GM19467 (cell line): ENCODE measurements around the gene NT5DC3.
"Not testable (repeated sequence)": the region's sequence is repeated elsewhere in the genome, so short reads cannot be mapped to it uniquely, and the experiment has no call there.

ENCODE experiments used
- ATAC-seq: cut with Tn5 transposase; IDR thresholded peaks from one replicate; pipeline ENCODE4 v1.9.1; 2021; ENCODE audit warnings: mild to moderate bottlenecking, moderate library complexity; ENCODE audit not compliant: unreplicated experiment

Gene NT5DC3

GRCh38 chr12:103855896-103856657 lies 15.0 kb upstream of the NT5DC3 start:
- no peak for ATAC-seq

GRCh38 chr12:103855036-103855712 lies 14.1 kb upstream of the NT5DC3 start:
- ATAC-seq, result no peak

DNA sequence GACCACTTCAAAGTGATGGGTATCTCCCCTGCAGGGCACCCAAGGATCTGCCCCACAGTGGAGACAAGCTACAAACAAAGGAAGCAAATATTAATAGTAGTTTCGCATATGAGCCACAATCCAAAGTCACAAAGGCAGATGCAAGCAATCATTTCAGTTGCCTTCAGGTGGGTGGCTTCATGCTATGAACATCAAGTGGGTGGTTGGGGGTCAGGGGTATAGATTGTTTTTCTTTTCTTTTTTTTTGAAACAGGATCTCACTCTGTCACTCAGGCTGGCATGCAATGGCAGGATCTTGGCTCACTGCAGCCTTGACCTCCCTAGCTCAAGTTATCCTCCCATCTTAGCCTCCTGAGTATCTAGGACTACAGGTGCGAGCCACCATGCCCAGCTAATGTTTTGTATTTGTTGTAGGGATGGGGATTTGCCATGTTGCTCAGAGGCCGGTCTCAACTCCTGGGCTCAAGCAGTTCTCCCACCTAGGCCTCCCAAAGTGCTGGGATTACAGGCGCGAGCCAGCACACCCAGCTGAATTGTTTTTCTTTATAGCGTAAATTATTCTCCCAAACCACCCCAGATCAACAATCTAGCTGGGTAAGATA lies 13.4 kb upstream of the NT5DC3 start:
- ATAC-seq, result no peak

GRCh38 chr12:103852498-103852997 lies 11.5 kb upstream of the NT5DC3 start:
- no peak for ATAC-seq

DNA sequence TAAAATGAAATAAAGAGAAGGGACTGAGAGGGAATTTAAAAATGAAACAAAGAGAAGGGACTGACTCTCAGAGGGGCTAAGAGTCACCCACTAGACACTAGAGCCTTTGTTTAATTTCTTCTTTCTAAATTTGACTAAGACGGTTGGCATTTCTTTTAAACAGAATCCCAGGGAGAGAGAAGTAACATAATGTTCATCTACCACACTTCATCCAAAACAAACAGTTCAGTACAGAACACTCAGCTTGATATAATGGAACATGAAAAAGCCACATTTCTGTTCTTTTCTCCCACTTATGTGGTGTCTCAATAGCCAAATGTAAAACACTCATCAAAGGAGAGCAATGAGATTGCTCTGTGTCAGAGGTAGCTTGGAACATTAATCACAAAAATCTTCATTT lies 10.1 kb upstream of the NT5DC3 start:
- no peak for ATAC-seq

- ATAC-seq, result no peak
Observed at GRCh38 chr12:103850429-103850828, 9.4 kb upstream of the NT5DC3 start.

GRCh38 chr12:103848917-103849491 lies 8.0 kb upstream of the NT5DC3 start:
- ATAC-seq, result no peak

GRCh38 chr12:103848143-103848542 lies 7.1 kb upstream of the NT5DC3 start:
- ATAC-seq, result no peak

DNA sequence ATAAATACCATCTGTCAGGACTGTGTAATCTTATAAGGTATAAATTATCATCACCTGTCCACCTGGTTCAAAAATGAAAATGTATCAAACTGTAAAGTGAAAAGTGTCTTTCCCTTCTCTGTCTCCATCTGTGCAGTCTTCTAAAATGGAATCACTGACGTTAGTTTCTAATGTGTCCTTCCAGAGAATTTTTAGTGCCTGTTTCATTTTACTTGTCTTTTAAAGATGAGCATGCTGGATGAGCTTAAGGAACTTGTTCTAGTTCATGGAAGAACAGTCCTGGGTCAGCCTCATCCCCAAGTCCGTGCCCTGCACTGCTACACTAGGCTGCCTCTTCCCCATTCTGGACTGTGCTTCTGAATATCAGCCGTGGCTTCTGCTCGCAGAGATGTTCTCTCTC lies 5.4 kb upstream of the NT5DC3 start:
- ATAC-seq, result no peak

GRCh38 chr12:103844305-103844704 lies 3.3 kb upstream of the NT5DC3 start:
- no peak for ATAC-seq

DNA sequence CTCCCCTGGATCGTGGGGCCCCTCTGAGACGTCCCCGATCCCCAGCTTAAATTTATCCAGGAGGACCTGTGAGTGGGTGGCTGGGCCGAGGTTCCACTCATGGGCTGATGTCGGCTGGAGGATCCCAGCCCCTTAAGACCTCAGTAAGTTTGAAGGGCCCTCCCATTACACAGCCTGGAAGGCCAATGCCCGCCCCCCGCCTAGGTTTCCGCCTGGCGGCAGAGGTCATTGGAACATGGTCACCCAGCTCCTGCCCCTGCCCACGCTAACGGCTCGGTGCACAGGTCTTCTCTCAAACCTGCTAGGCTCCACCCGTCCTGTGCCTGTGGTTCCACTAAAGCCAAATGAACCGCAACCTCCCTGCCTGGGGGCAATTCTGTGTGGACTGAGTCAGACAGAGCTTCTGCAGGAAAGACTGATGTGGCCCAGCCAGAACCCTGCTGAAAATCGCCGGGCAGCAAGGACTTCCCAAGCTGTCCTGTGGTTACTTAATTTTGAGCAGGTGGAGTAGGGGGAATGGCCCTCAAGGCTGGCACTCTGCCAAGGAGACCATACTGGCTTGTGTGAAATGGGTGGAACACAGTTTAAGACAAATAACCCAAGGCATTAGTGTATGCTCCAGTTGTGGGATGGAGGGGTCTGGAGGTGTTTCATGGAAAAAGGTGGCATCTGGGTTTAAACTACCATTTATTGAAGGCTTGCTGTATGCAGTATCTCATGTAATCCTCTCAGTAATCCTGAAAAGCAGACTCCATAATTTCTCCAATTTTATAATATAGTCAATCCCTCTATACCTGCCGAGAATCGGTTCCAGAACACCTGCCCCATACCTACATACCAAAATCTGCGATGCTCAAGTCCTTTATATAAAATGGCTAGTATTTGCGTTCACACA lies 903 bp upstream of the NT5DC3 start:
- peak; percentile 3 for ATAC-seq

GRCh38 chr12:103840462-103840875 lies 565 bp downstream of the NT5DC3 start:
- ATAC-seq, result peak; percentile 17

GRCh38 chr12:103839609-103840461 lies 1.2 kb downstream of the NT5DC3 start:
- no peak for ATAC-seq

DNA sequence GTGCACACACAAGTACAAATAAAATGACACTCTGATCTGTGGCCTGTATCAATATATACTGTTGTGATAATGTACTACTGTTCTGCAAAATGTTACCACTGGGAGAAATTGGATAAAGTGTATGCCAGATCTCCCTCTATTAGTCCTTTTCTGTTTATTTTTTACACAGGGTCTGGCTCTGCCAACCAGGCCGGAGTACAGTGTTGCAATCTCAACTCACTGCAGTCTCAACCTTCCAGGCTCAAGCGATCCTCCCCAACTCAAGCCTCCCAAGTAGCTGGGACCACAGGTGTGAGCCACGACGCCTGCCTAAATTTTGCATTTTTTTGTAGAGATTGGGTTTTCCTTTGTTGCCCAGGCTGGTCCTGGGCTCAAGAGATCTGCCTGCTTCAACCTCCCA lies 1.9 kb downstream of the NT5DC3 start:
- no peak for ATAC-seq

DNA sequence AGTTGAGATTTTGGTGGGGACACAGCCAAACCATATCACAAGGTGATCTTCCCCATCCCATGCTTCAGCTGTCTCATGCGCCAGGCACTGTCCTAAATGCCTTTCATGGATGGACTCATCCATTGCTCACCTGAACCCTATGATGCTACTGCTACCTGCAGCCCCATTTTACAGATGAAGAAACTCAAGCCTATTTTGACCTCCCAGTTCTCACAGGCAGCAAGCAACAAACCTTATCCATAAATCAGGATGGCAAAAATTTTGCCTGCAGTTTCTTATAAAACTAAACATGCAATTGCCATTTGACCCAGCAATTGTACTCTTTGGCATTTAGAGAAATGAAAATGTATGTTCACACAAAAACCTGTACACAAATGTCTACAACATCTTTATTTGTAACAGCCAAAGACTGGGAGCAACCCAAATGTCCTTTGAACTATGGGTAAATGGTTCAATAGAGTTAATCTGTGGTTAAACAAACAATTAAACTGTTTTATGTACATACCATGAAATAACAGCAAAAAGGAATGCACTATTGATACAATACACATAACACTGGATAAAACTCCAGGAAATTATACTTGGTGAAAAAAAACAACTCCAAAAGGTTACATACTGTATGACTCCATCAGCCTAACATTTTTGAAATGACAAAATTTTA lies 2.6 kb downstream of the NT5DC3 start:
- no peak for ATAC-seq

DNA sequence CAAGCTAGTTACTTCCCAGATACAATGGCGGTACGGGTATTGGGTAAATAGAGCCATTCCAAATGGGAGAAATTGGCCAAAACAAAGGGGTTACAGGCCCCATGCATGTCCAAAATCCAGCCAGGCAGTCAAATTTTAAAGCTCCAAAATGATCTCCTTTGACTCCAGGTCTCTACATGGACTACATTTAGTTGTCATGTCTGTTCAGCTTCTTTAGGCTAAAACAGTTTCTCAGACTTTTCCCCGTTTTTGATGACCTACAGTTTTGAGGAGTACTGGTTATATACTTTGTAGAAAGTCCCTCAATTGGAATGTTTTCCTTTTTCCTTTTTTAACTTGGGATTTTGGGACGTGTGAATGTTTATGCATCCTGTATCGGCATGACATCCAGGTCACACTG lies 4.7 kb downstream of the NT5DC3 start:
- no peak for ATAC-seq

- not testable (repeated sequence) for ATAC-seq
Observed at GRCh38 chr12:103835747-103836335, 5.2 kb downstream of the NT5DC3 start.

DNA sequence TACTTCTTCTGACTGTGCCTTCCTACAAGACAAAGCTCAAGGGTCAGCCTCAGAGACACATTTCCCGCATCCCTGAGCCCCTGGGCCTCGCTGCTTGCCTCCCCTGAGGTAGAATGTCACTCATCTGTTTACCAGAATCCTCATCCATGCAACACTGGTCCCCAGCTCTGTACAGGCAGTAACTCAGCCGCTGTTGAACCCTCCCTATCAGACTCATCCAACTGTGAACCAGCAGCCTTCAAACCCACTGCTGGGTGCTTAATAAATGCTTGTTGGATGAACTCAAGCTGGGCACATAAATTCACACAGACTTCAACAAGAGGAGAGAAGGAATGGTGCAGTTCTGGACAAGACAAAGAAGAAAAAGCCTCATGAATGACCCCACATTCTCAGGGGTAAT lies 6.1 kb downstream of the NT5DC3 start:
- no peak for ATAC-seq

DNA sequence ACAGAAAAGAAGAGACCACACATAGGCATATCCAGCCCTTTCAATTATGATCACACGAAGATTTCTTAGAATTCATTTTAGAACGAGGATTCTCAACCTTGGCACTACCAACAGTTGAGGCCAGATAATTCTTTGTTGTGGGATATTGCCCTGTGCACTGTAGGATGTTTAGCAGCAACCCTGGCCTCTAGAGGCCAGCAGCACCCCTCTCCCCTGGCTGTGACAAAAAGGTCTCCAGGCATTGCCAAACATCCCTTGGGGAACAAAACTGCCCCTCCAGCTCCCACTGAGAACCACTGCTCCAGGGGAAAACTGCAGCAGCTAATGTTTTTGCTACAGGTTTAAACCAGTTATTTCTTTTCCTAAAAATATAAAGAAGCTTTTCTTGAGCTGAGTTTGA lies 7.1 kb downstream of the NT5DC3 start:
- no peak for ATAC-seq
